DMS153 (cell line): ENCODE data around the gene NFE2L2.
"Not testable (repeated sequence)": the region's sequence is repeated elsewhere in the genome, so short reads cannot be mapped to it uniquely, and the experiment has no call there.

Experiments
- DNase-seq: peaks from one replicate; lab custom pipeline; 2025; lab: John Stamatoyannopoulos, UW

NFE2L2 gene

DNA sequence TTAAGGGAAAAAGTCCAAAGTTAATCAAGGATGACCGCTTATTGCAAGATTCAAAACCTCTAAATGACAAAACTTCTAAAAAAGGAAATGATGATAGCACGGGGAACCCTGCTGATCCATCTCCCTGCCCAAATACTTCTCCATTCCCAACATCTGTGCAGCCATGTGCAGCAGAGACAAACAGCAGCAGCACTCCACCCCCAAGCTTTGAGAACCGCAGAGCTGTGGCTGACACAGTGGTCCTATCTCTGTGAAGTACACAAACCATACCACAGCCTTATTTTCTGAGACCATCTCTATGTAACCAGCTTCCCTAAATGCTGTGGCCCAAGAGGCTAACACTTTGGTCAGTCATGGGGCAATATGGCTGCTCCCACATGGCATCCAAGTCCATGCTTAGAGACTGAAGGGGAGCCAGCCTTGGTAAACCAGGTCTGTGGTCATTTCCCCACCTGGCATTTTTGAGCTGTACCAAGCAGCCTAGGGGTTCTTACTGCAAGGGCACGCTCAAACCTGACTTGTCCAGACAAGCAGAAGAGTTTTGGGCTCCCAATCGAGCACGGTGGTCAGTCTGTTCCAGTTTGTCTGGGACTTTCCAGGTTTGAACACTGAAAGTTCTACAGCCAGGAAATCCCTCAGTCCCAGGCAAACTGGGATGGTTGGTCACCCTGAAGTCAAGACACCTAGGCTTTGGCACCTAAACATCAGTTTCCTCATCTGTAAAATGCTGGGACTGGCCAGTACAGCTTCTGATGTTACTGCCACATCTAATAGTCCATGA lies 17.1 kb upstream of the NFE2L2 start:
- no peak for DNase-seq

DNA sequence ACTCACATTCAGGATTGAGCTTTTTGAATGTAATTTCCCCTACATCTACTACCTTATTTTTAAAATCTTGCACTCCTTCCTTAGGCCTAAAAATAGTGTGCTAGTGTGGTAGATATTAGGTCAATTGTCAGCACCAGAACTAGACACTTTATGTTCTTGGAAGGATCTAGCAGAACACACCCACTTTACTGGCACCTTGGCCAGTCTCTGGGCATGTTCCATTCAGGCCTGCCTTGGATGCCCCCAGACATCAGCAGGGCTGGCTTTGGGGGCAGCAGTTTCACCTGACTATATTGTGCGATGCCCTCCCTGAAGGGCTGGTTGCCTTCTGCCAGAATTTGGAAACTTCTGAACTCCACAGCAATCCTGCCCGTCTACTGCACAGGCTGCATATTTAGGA lies 15.3 kb upstream of the NFE2L2 start:
- no peak for DNase-seq

- no peak for DNase-seq
Measured at GRCh38 chr2:177275743-177276055, 11.2 kb upstream of the NFE2L2 start.

GRCh38 chr2:177275040-177275742 lies 10.7 kb upstream of the NFE2L2 start:
- DNase-seq, result no peak

- no peak for DNase-seq
Measured at GRCh38 chr2:177273408-177273807, 8.9 kb upstream of the NFE2L2 start.

GRCh38 chr2:177272765-177273164 lies 8.2 kb upstream of the NFE2L2 start:
- DNase-seq, result no peak

DNA sequence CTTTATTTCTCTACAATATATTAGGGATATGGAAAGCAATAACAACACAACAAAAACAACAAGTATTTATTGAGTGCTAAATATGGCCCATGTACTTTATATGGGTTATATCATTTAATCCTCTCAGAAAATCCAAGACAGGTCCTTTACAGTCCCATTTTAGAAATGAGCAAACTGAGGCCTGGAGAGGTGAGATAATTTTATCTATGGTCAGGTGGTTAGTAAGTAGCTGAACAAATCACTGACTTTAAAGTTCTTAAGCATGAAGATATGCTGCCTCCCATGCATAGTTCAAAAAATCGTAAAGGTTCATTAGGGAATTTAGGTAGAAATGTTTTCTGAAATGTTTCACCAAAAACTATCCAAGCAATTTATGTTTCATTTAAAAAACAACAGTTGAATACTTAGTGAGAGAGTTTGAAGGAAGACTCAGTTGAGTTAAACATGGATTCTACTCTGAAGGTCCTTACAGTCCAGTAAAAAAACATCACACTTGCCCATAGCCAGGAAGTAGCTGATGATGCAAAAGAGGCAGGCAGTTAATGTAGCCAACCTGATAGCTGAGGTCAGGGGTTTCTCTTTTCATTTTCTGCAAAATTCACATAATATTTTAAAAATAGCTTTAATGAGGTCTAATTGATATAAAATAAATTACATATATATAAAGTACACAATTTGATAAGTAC lies 7.6 kb upstream of the NFE2L2 start:
- DNase-seq, result no peak

DNA sequence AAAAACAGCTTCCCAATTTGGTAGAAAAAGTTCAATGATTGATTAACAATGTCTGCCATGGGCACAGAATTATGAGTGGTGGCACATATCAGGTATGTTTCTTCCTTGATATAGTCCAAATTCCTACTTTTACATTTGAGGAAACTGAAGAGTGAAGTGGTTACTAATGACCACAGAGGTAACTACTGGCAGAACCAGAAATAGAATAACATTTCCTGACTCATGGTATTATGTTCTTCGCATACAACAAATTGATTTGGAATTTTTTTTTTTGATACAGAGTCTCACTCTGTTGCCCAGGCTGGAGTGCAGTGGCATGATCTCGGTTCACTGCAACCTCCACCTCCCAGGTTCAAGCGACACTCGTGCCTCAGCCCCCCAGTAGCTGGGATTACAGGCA lies 6.0 kb upstream of the NFE2L2 start:
- no peak for DNase-seq

- no peak for DNase-seq
Measured at GRCh38 chr2:177268901-177269300, 4.4 kb upstream of the NFE2L2 start.

DNA sequence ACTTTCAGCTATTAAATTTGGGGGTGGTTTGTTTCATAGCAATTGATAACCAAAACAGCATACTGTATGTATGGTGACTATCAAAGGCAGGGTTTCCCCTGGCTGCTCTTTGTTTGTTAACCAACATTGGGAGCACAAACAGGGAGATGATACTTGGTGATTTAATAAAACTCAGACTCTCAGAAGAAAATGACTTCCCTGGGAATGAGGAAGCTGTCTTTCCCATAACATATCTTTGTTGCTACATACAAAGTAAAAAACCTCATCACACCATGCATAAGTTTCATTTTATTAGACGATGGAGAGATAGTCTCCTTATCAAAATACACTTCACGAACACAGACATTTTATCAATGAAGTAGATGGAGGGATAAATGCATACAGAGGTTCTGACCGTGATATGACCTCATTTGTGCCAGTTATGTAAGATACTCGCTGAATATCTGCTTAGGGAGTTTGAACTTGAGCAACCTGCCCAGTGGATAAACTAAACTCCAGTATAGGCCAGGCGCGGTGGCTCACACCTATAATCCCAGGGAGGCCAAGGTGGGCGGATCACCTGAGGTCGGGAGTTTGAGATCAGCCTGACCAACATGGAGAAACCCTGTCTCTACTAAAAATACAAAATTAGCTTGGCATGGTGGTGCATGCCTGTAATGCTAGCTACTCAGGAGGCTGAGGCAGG lies 3.8 kb upstream of the NFE2L2 start:
- DNase-seq, result no peak

DNA sequence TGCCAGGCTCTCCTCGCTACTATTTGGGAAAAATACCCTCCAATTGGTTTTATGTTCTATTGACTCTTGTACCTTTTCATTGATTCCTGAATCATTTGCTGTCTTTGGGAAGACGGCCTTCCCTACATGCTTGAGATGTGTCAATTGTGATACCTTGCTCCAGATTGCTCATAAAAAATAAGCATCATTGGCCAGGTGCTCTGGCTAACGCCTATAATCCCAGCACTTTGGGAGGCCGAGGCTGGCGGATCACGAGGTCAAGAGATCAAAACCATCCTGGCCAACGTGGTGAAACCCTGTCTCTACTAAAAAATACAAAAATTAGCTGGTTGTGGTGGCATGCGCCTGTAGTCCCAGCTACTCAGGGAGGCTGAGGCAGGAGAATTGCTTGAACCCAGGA lies 2.4 kb upstream of the NFE2L2 start:
- DNase-seq, result not testable (repeated sequence)

DNA sequence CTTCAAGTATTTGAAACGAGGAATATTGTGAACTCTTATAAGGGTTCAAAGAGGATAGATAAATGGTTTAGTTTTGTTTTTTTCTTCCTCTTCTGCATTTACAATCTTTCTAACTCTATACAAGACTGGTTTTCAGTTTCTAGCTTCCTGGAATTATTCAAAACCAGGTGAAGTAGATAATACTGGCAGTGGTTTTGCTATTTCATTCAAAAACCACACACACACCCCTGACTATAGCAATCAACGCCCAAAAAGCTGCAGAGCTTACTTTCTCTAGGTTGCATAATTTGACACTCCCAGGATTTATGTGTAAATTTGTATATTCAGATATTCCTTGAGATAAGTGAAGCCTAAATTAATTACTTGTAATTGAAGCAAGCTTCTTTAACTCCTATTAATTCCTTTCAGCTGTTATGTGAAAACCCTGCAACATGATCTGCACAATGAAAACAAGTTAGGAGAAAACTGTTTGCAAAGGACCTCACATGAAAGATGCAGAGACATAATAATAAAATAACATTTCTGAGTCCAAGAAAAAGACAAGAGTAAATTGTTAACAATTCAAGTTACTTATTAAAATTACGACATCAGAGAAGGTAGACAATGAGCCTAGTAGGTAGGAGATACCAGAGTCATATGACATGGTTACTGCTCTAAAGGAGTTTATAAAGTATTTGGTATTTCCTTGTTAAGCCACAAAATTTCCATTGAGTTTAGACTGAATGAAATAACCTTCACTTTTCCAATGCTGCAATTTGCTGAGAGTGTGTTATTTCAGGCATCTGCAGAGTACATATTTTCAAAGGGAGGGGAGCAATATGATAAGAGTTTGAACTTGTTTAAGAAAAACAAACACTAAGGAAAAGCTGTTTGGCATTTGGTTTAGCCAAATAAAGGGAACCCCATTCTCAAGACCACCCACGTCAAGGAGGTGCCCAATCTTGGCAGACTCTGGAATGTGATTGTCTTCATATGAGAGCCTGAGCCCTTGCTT lies 1.6 kb upstream of the NFE2L2 start:
- no peak for DNase-seq

DNA sequence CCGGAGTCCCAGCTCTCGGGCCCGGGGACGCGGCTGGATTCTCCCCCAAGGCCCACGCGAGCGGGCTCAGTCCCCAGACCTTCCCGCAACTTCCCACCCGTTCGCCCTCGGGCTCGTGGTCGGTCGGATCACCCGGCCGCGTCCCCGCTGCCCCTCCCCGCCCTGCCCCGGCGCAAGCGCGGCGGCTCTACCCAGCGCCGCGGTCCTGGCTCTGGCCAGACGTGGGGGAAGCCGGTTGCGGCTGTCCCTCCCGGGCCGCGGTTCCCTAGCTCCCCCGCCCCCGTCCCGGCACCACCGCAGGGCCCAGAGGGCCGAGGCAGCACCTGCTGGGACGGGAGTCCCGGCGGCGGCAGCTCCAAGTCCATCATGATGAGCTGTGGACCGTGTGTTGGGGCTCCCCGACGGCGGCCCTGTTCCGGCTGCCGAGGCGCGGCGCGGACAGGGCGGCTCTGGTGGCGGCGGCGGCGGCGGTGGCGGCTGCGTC lies 276 bp downstream of the NFE2L2 start:
- no peak for DNase-seq

DNA sequence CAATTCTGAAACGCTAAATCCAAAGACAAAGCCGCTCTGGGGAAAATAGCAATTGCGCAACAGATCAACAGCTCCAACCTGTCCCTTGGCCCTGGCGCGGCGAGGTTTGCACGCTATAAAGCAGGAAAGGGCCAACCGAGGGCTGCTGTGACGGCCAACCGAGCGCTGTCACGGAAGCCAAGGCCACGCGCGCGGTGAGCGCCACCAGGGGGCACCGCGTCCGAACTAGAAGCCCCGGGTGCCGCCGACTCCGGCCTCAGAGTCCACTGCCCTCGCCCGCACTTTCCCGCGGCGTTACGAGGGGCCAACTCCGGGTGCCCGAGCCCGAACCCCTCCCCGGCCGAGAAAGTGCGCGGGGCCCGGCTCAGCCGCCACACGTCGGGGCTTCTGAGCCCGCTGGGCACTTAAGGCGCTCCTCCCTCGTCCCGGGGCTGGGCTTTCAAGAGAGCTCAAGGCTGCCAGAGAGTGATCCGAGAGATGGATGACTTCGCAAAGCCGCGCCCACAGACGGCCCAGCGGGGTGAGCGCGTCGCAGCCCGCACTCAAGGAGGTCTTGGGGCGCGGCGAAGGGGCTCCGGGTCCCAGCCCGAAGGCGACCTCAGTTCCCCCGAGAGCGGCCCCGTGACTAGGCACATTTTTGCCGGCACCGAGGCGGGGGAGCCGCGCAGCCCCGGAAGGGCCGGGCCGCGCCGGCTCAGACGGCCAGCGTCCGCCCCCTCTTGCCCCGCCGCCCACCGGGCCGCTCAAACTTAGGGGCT lies 897 bp downstream of the NFE2L2 start:
- DNase-seq, result peak; percentile 91

GRCh38 chr2:177262958-177263450 lies 1.5 kb downstream of the NFE2L2 start:
- no peak for DNase-seq

GRCh38 chr2:177262092-177262491 lies 2.4 kb downstream of the NFE2L2 start:
- DNase-seq, result no peak

GRCh38 chr2:177261116-177262060 lies 3.1 kb downstream of the NFE2L2 start:
- no peak for DNase-seq

DNA sequence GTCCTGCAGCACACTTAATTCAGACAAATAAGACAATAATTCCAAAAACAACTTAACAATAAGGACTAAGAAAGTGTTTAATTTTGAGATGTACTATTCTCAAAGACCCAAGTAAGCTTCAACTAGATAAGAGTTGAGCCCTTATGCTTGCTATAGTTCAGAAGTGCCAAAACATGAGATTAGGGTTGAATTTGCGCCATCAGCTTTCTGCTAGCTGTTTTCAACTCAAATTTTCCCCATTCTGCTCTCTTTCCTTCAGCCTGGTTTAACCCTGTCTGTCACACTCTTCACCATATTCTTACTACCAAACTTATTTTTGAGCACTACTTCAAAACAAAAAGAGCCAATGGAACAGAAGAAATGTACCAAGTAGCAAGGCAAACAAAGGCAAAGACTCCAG lies 4.1 kb downstream of the NFE2L2 start:
- DNase-seq, result no peak

- DNase-seq, result no peak
Measured at GRCh38 chr2:177258059-177258458, 6.5 kb downstream of the NFE2L2 start.
